Spleen (tissue), 11 donors: ENCODE results near the gene VPS37B. TPM values are rescaled to one million over a fixed set of nuclear protein-coding genes. Genes with fewer than 3 reads are reported as not detected.
A peak's percentile ranks its signal among the peaks of the same experiment; 100 is the strongest.

Source experiments
- DNase-seq: peaks from one replicate; pipeline ENCODE4 v3.0.0-alpha.2; 2020
- H3K27ac ChIP-seq, 8 donors: fragments of 200-600 bp; sonication (generic) in 7 of 8; 1 replicate in 4 of 8; 2 replicates in 4 of 8; pipeline versions ENCODE4 v1.5.0 to v1.8.0; 2016 to 2021; ENCODE audit warnings: inconsistent platforms in 4 of 8, mild to moderate bottlenecking in 4 of 8, moderate library complexity in 1 of 8
- H3K27me3 ChIP-seq, 7 donors: fragments of 200-600 bp; sonication (generic) in 6 of 7; replicated peaks in 1 of 7; 1 replicate in 4 of 7; 2 replicates in 3 of 7; pipeline versions ENCODE4 v1.5.0 to v1.8.0; 2016 to 2021; ENCODE audit warnings: inconsistent platforms in 3 of 7, mild to moderate bottlenecking in 1 of 7
- H3K36me3 ChIP-seq, 6 donors: fragments of 200-600 bp; sonication (generic) in 5 of 6; 1 replicate in 4 of 6; 2 replicates in 2 of 6; pipeline versions ENCODE4 v1.5.0 to v1.8.0; 2016 to 2021; ENCODE audit warnings: inconsistent platforms in 2 of 6
- H3K4me1 ChIP-seq, 6 donors: fragments of 200-600 bp; sonication (generic) in 5 of 6; 1 replicate in 3 of 6; 2 replicates in 3 of 6; pipeline versions ENCODE4 v1.5.0 to v1.8.0; 2016 to 2021; ENCODE audit warnings: inconsistent platforms in 3 of 6
- H3K4me3 ChIP-seq, 8 donors: fragments of 200-600 bp; sonication (generic) in 7 of 8; 1 replicate in 4 of 8; 2 replicates in 4 of 8; pipeline versions ENCODE4 v1.5.0 to v1.8.0; 2016 to 2021; ENCODE audit warnings: inconsistent platforms in 4 of 8, mild to moderate bottlenecking in 4 of 8, moderate library complexity in 2 of 8
- H3K9me3 ChIP-seq, 8 donors: fragments of 200-600 bp; sonication (generic) in 7 of 8; 1 replicate in 4 of 8; 2 replicates in 4 of 8; pipeline versions ENCODE4 v1.5.0 to v1.8.0; 2016 to 2021; ENCODE audit warnings: inconsistent platforms in 4 of 8
- POLR2A ChIP-seq, 3 donors: fragments of 450-650 bp; IDR thresholded peaks; one replicate each; pipeline ENCODE4 v1.5.1; 2017; ENCODE audit warnings: antibody characterized with exemption in 3 of 3, mild to moderate bottlenecking in 1 of 3
- POLR2AphosphoS5 ChIP-seq, 3 donors: sonication (generic); formaldehyde crosslinking; IDR thresholded peaks; one replicate each; pipeline ENCODE4 v1.5.1; 2017; ENCODE audit warnings: antibody characterized with exemption in 3 of 3
- WGBS, 5 donors: extraction: QIAGEN DNeasy Blood & Tissue Kit in 3 of 5; methylation state at CpG; one replicate each; pipeline versions ENCODE4 v1.1.5 to v1.1.7; 2013 to 2018; 5-methylcytosine and 5-hydroxymethylcytosine counted together
- intact Hi-C: fragments of 100-400 bp; cut with DNase I; formaldehyde crosslinking; loops from one replicate; pipeline ENCODE4 v1.15.0; 2023; ENCODE audit warnings: low total_unique reads
- polyA plus RNA-seq, 3 donors: library from polyadenylated mRNA; stranded (reverse); fragments of 200-250 nt; gene quantifications; one replicate each; pipeline ENCODE4 v1.2.1, GENCODE V29; 2013
- total RNA-seq, 7 donors: library from RNA; depleted of rRNA in 3 of 7; stranded (reverse); fragments of >200 nt in 3 of 7; fragmentation: NEBNext Ultra II Directional in 4 of 7; extraction: Animal tissue kit (Norgen Biotek cat#: 25700) in 4 of 7; gene quantifications; one replicate each; pipeline versions ENCODE4 v1.1.0 to v1.2.1, GENCODE V29; 2016 to 2021
- TF ChIP-seq, protein P1 (sequence below), 11 experiments: fragments of 200-600 bp in 7 of 11; fragments of 450-650 bp in 4 of 11; sonication (generic) in 4 of 11; IDR thresholded peaks in 8 of 11; conservative IDR thresholded peaks in 3 of 11; 1 replicate in 7 of 11; 2 replicates in 4 of 11; pipeline versions ENCODE4 v1.4.0 to v1.8.0; 2016 to 2021; ENCODE audit warnings: antibody characterized with exemption in 11 of 11, inconsistent platforms in 4 of 11, mild to moderate bottlenecking in 1 of 11
- donor health status: healthy with polysubstance abuse.
- donor health status: DM: no; HTN: no; CAD: no; lungs with moderate emphysema.
- donor health status: DM: no; HTN: no; CAD: no.
- donor health status: Bipolar disorder and iron deficiency.
- donor health status: healthy.
- donor health status: DM: no; HTN: no; CAD: no.
- donor health status: DM: yes; HTN: yes; CAD: no.

VPS37B gene
- total and polyA plus RNA-seq, 10 donors: 24.8 to 67.5 (median 47.3) TPM

DNA sequence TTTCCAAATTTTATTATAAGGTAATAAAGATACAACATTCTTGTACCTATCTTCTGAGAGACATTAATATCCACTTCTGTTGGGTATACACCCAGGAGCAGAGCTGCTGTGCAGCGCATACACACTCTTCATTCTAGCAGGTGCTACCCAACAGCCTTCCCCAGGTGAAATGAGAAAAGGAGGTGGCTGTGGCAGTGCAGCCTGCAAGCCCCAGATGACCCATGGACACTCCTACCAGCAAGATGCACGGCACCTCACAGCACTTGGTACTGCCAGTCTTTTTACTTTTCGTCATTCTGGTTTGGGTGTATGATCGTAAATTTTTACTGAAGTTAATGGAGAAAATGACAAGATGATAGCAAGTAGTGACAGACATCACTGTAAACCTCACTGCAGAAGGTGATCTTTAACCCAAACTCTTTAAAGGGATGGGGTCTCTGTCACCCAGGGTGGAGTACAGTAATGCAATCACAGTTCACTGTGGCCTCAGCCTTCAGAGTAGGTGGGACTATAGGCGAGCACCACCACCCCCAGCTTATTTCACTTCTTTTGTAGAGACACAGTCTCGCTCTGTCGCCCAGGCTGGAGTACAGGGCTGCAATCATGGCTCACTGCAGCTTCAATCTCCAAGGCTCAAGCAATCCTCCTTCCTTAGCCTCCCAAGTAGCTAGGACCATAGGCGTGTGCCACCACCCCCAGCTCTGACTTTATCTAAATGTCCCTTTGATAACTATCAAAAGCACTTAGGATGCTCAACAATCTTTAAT, 26.5 kb downstream of the VPS37B start:
- peak overlapping the region in 3 of 8 donors; percentile 1 to 89 (median 78) for H3K27ac ChIP-seq
- peaks cover 4 to 71% (median 59%) of the 10 kb centered on the region in 6 donors for H3K36me3 ChIP-seq
- 86 to 96% (median 91%) methylated on average over 8 of the region's 8 CpGs for WGBS, 5 donors
- H3K27me3 ChIP-seq: no peaks in the 10 kb centered on the region
- TF ChIP-seq, protein P1, sequence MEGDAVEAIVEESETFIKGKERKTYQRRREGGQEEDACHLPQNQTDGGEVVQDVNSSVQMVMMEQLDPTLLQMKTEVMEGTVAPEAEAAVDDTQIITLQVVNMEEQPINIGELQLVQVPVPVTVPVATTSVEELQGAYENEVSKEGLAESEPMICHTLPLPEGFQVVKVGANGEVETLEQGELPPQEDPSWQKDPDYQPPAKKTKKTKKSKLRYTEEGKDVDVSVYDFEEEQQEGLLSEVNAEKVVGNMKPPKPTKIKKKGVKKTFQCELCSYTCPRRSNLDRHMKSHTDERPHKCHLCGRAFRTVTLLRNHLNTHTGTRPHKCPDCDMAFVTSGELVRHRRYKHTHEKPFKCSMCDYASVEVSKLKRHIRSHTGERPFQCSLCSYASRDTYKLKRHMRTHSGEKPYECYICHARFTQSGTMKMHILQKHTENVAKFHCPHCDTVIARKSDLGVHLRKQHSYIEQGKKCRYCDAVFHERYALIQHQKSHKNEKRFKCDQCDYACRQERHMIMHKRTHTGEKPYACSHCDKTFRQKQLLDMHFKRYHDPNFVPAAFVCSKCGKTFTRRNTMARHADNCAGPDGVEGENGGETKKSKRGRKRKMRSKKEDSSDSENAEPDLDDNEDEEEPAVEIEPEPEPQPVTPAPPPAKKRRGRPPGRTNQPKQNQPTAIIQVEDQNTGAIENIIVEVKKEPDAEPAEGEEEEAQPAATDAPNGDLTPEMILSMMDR (IDR thresholded peaks at IDR 0.05 in 8 of 11, conservative IDR thresholded peaks at IDR 0.05 in 3 of 11): no peak
- TF ChIP-seq POLR2A (IDR thresholded peaks at IDR 0.05) (no peak), POLR2AphosphoS5 (IDR thresholded peaks at IDR 0.05) (no peak)
- H3K4me1 ChIP-seq: peaks cover 55 to 100% (median 83%) of the 10 kb centered on the region in 6 donors
- no peak for DNase-seq
- intact Hi-C loops: no loop called here
- H3K9me3 ChIP-seq: no peaks in the 10 kb centered on the region
- no peak overlapping the region for H3K4me3 ChIP-seq

DNA sequence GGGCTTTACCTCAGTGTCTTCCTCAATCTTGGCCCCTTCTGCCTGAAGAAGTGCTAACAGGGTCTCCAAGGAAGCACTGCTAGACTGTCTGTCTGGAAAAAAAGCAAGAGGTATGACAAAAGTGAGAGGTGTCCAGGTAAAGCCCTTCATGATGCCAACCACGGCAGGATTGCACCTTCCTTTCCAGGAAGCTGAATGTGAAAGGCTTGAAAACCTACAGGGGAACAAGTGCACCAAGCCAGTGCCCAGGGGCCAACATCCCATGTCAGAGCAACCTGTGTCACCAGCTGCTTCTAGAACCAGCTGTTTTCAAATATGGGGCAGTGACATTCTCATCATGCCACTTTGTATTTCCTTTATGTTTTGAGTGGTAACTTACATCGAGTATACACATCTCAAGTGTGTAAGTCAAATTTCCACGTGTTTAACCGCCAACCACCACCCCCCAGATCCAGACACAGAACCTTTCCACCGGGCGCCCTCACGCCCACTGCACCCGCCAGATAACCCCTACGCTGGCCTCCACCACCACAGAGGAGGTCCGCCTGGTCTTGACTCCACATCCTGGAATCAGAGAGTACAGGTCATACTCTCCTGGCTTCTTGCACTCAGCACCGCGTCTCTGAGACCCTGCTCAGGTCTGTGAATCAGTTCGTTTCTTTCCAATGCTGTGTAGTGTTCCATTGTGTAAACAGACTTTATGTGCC, 27.3 kb downstream of the VPS37B start:
- peaks cover 4 to 73% (median 61%) of the 10 kb centered on the region in 6 donors for H3K36me3 ChIP-seq

DNA sequence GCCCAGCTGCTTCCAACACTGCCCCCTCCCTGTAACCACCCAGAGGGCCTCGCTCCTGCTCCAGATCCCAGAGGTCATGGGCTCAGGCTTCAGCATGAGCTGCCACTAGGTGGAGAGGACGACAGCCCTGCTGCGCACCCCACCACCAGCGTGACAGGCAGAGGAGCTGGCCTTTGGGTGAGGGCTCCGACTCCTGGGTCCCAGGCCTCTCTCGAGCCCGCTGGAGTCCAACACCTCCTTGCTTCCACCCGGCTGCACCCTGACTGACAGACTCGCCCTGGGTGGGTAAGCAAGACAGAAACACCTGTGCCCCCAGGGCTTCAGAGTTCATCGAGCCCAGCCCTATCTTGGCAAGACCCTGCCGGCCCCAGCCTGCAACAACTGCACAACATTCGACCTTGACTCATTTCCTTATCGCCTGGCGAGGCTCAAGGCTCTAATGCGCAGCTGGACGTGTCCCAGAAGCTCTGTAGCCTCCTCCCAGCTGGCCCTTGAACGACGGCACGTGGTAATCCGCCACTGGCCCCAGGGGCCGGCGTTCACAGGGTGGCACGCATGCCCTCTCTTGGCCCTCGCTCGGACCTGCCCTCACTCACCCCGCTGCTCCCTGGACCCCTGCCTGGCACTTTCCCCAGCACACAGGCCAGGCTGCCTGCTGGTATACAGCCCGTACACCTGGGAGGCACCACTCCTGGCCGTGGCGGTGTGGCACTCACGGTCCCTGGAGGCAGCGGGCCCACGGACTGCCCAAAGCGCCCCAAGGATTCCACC, 28.0 kb downstream of the VPS37B start:
- Histone ChIP-seq H3K36me3 (peaks cover 4 to 80% (median 61%) of the 10 kb centered on the region in 6 donors), H3K27ac (peak overlapping the region; percentile 36 to 78 (median 68)), H3K4me3 (no peak overlapping the region), H3K9me3 (no peaks in the 10 kb centered on the region), H3K4me1 (peaks cover 40 to 99% (median 77%) of the 10 kb centered on the region in 6 donors), H3K27me3 (no peaks in the 10 kb centered on the region)
- DNase-seq: peak; percentile 83
- 71 to 85% (median 76%) methylated on average over 28 to 33 of the region's 33 CpGs for WGBS, 5 donors
- TF ChIP-seq POLR2A (IDR thresholded peaks at IDR 0.05) (no peak), POLR2AphosphoS5 (IDR thresholded peaks at IDR 0.05) (peak; percentile 66 to 85 (median 78))
- TF ChIP-seq, protein P1 (IDR thresholded peaks at IDR 0.05 in 8 of 11, conservative IDR thresholded peaks at IDR 0.05 in 3 of 11): peak in 8 of 11 experiments; percentile 9 to 57 (median 42)
- intact Hi-C loops: no loop called here

More for the DNA sequence above, 27.3 kb downstream of the VPS37B start:
- no peak overlapping the region for H3K4me3 ChIP-seq
- WGBS, 5 donors: 77 to 90% (median 84%) methylated on average over 13 of the region's 13 CpGs
- peaks cover 47 to 99% (median 77%) of the 10 kb centered on the region in 6 donors for H3K4me1 ChIP-seq
- TF ChIP-seq, protein P1 (IDR thresholded peaks at IDR 0.05 in 8 of 11, conservative IDR thresholded peaks at IDR 0.05 in 3 of 11): no peak
- TF ChIP-seq POLR2A (IDR thresholded peaks at IDR 0.05) (no peak), POLR2AphosphoS5 (IDR thresholded peaks at IDR 0.05) (no peak)
- H3K27me3 ChIP-seq: no peaks in the 10 kb centered on the region
- intact Hi-C loops: no loop called here
- H3K9me3 ChIP-seq: no peaks in the 10 kb centered on the region
- H3K27ac ChIP-seq: peak overlapping the region; percentile 36 to 78 (median 68)
- peak; percentile 56 for DNase-seq
